OCI-LY7 (cell line): ENCODE measurements around the gene WDR37. TPM values are rescaled to one million over a fixed set of nuclear protein-coding genes. Genes with fewer than 3 reads are reported as not detected.

Experiments
- BruUV-seq: library from RNA; stranded (reverse); fragments of 400-500 nt; replicated peaks from 2 replicates; lab custom pipeline; 2021; lab: Mats Ljungman, UMichigan
- CTCF ChIA-PET: fragments of 300-600 bp; sonication (Branson Sonifier 250); formaldehyde crosslinking; loops from one replicate; lab custom pipeline; 2022; ENCODE audit warnings: antibody characterized with exemption; ENCODE audit not compliant: unreplicated experiment; lab: Charles Lee
- POLR2A ChIA-PET: fragments of 300-600 bp; sonication (Branson Sonifier 250); formaldehyde crosslinking; loops from one replicate; lab custom pipeline; 2022; ENCODE audit warnings: antibody characterized with exemption; lab: Charles Lee
- DNase-seq: peaks from one replicate; pipeline ENCODE4 v3.0.0-alpha.2; 2015; ENCODE audit warnings: low spot score
- H2AFZ ChIP-seq: fragments of 200-600 bp; sonication (generic), shearing (Covaris generic); 2 replicates; pipeline ENCODE4 v1.6.1; 2014; ENCODE audit warnings: mild to moderate bottlenecking, antibody characterized with exemption, low read length, moderate library complexity
- H3K27ac ChIP-seq: fragments of 200-600 bp; sonication (generic); 2 replicates; pipeline ENCODE4 v1.5.1; 2014; ENCODE audit warnings: mixed run types, low read depth, mild to moderate bottlenecking, moderate library complexity, low read length, inconsistent platforms; ENCODE audit not compliant: poor library complexity, severe bottlenecking
- H3K36me3 ChIP-seq: fragments of 200-600 bp; sonication (generic); 2 replicates; pipeline ENCODE4 v1.6.1; 2014; ENCODE audit warnings: mild to moderate bottlenecking, antibody characterized with exemption, low read length, moderate library complexity, mixed read lengths; ENCODE audit not compliant: insufficient read depth
- H3K4me1 ChIP-seq: fragments of 200-600 bp; sonication (generic); 2 replicates; pipeline ENCODE4 v1.5.1; 2014; ENCODE audit warnings: mild to moderate bottlenecking, low read length; ENCODE audit not compliant: insufficient read depth, poor library complexity, severe bottlenecking
- H3K4me2 ChIP-seq: fragments of 200-600 bp; sonication (generic); 2 replicates; pipeline ENCODE4 v1.6.1; 2014; ENCODE audit warnings: mild to moderate bottlenecking, low read length
- H3K4me3 ChIP-seq: fragments of 200-600 bp; sonication (generic); 2 replicates; pipeline ENCODE4 v1.5.1; 2014; ENCODE audit warnings: mild to moderate bottlenecking, low read depth, low read length; ENCODE audit not compliant: poor library complexity, severe bottlenecking
- H3K79me2 ChIP-seq: fragments of 200-600 bp; sonication (generic); 2 replicates; pipeline ENCODE4 v1.6.1; 2016; ENCODE audit warnings: low read depth, mild to moderate bottlenecking, low read length, moderate library complexity, mixed read lengths; ENCODE audit not compliant: insufficient read depth
- H3K9me2 ChIP-seq: fragments of 200-600 bp; sonication (generic); 2 replicates; pipeline ENCODE4 v1.6.1; 2016; ENCODE audit warnings: mild to moderate bottlenecking, low read length, mixed read lengths; ENCODE audit not compliant: insufficient read depth
- H3K9me3 ChIP-seq: fragments of 200-600 bp; sonication (generic); 2 replicates; pipeline ENCODE4 v1.6.1; 2014; ENCODE audit warnings: mild to moderate bottlenecking, mixed run types, low read length, mixed read lengths
- H4K20me1 ChIP-seq: fragments of 200-600 bp; sonication (generic); 2 replicates; pipeline ENCODE4 v1.6.1; 2014; ENCODE audit warnings: mild to moderate bottlenecking, antibody characterized with exemption, low read length, moderate library complexity, mixed read lengths; ENCODE audit not compliant: insufficient read depth
- EZH2phosphoT487 ChIP-seq: fragments of 200-600 bp; sonication (generic); IDR thresholded peaks from 2 replicates; pipeline ENCODE4 v1.6.1; 2018; ENCODE audit warnings: low read depth, borderline replicate concordance, mild to moderate bottlenecking, mixed run types, antibody characterized with exemption, low read length, moderate library complexity, mixed read lengths
- intact Hi-C: fragments of 100-400 bp; cut with micrococcal nuclease; formaldehyde crosslinking; loops from one replicate; pipeline ENCODE4 v1.10.0; 2022; ENCODE audit not compliant: unreplicated experiment
- total RNA-seq, 2 experiments: library from RNA; depleted of rRNA in 1 of 2; stranded (reverse); fragments of >200 nt in 1 of 2; shearing (Covaris generic) in 1 of 2; gene quantifications; 2 replicates each; pipeline ENCODE4 v1.2.3, GENCODE V29; 2014 to 2022
- TF ChIP-seq, protein P1 (sequence below): fragments of 200-600 bp; sonication (generic); conservative IDR thresholded peaks from 2 replicates; pipeline ENCODE4 v1.5.1; 2014; ENCODE audit warnings: mild to moderate bottlenecking, antibody characterized with exemption, low read length, moderate library complexity, mixed read lengths

Gene WDR37
- total RNA-seq, 2 experiments from 2014 or later: 9.7 to 18.9 TPM

DNA sequence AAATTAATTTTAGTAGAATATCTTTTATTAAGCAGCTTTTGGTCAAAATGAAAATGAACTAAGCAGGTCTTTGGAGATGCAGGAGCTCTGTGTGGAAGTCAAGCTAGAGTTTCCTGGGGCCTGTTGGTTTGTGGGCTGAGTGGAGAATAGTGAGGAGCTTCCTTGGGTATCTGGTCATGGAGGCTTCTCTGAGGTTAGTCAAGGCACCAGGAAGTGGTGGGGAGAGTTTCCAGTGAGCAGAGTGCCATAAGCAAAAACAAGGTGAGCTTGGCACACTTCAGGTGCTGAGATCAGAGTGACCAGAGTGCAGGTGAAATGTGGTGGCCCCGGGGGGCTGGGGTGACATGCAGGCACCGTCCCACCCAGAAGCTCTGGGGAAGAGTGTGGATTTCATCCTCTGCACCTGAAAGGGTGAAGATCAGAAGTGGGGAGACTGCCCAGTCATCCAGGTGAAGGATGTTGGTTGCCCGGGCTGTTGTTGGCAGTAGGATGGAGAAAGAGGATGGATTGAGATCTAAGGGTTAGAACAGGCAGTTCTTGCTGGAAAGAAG, 77.4 kb downstream of the WDR37 start:
- H3K4me3 ChIP-seq: no peak overlapping the region
- TF ChIP-seq EZH2phosphoT487: no peak
- TF ChIP-seq, protein P1, sequence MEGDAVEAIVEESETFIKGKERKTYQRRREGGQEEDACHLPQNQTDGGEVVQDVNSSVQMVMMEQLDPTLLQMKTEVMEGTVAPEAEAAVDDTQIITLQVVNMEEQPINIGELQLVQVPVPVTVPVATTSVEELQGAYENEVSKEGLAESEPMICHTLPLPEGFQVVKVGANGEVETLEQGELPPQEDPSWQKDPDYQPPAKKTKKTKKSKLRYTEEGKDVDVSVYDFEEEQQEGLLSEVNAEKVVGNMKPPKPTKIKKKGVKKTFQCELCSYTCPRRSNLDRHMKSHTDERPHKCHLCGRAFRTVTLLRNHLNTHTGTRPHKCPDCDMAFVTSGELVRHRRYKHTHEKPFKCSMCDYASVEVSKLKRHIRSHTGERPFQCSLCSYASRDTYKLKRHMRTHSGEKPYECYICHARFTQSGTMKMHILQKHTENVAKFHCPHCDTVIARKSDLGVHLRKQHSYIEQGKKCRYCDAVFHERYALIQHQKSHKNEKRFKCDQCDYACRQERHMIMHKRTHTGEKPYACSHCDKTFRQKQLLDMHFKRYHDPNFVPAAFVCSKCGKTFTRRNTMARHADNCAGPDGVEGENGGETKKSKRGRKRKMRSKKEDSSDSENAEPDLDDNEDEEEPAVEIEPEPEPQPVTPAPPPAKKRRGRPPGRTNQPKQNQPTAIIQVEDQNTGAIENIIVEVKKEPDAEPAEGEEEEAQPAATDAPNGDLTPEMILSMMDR: no peak
- CTCF ChIA-PET: no interaction called here
- no peak for DNase-seq
- POLR2A ChIA-PET: interaction anchor here (0.6 to 0.7 kb wide), 2 partner anchors 27 to 63 kb away, joined by 3 to 9 read pairs; no protein-coding TSS in a partner anchor
- H3K4me1 ChIP-seq: no peaks in the 10 kb centered on the region
- intact Hi-C loops: no loop called here
- no peaks in the 10 kb centered on the region for H3K9me3 ChIP-seq
- H3K79me2 ChIP-seq: no peaks in the 10 kb centered on the region
- H3K27ac ChIP-seq: no peak overlapping the region
- no peak overlapping the region for H3K4me2 ChIP-seq
- BruUV-seq: no TSS peak
- H2AFZ ChIP-seq: no peak overlapping the region
- H3K9me2 ChIP-seq: no peaks in the 10 kb centered on the region
- H3K36me3 ChIP-seq: peaks cover 30% of the 10 kb centered on the region
- no peaks in the 10 kb centered on the region for H4K20me1 ChIP-seq

DNA sequence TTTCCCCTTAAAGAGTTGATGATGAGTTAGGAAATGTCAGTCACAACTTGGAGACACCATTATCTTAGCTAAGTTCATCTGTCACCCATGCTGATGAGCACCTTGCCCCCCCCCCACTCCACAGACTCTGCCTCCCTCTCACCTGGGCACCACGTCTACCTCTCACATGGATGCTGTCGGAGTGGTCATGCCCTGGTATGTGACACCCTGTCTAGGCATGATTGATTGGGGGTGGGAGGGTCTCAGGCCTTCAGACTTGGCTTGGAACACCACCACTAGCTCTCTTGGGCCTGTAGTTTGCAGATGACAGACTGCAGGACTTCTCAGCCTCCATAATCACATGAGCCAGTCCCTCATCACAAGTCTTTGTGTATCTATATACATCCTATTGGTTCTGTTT, 78.0 kb downstream of the WDR37 start:
- ChIA-PET CTCF (no interaction called here), POLR2A (no interaction called here)
- BruUV-seq: no TSS peak
- Histone ChIP-seq H3K36me3 (peaks cover 24% of the 10 kb centered on the region), H3K4me2 (no peak overlapping the region), H4K20me1 (no peaks in the 10 kb centered on the region), H2AFZ (no peak overlapping the region), H3K79me2 (no peaks in the 10 kb centered on the region), H3K27ac (no peak overlapping the region), H3K4me3 (no peak overlapping the region), H3K4me1 (no peaks in the 10 kb centered on the region), H3K9me2 (no peaks in the 10 kb centered on the region), H3K9me3 (0 out of 2 replicates have a peak, but pooled peaks cover 2% of the 10 kb centered on the region)
- intact Hi-C loops: no loop called here
- TF ChIP-seq, protein P1: no peak
- no peak for TF ChIP-seq EZH2phosphoT487
- no peak for DNase-seq

DNA sequence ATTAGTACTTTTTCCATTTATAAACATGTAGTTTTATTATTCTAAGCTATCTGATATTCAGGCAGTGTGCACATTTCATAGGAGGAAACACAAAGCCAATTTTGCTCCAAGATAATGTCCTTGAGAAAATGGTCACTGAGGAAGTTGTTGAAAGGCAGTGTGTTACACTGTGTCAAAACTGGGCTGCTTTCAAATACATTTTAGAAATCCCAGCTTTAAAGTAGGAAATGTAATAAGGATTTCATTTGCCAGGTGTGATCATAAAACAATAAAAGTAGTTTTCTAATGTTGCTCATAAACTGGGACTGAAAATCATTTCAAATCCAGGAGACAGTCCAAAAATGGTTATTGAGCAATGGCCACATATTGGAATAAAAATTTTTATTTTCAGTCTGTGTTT, 80.1 kb downstream of the WDR37 start:
- H3K4me2 ChIP-seq: no peak overlapping the region
- DNase-seq: no peak

More for the DNA sequence above, 80.1 kb downstream of the WDR37 start:
- POLR2A ChIA-PET: no interaction called here
- TF ChIP-seq, protein P1: no peak
- TF ChIP-seq EZH2phosphoT487: no peak
- Histone ChIP-seq H3K4me1 (no peaks in the 10 kb centered on the region), H4K20me1 (no peaks in the 10 kb centered on the region), H3K4me3 (no peak overlapping the region), H3K36me3 (0 out of 2 replicates have a peak, but pooled peaks cover 3% of the 10 kb centered on the region), H2AFZ (no peak overlapping the region), H3K27ac (no peak overlapping the region), H3K9me3 (0 out of 2 replicates have a peak, but pooled peaks cover 5% of the 10 kb centered on the region), H3K79me2 (no peaks in the 10 kb centered on the region), H3K9me2 (no peaks in the 10 kb centered on the region)
- BruUV-seq: no TSS peak
- CTCF ChIA-PET: no interaction called here
- intact Hi-C loops: no loop called here
